ENCODE results near the gene ENAH. TPM values are rescaled to one million over a fixed set of nuclear protein-coding genes. Genes with fewer than 3 reads are reported as not detected.
"Not testable (repeated sequence)": the region's sequence is repeated elsewhere in the genome, so short reads cannot be mapped to it uniquely, and the experiment has no call there.

ENAH gene
- total RNA-seq, 4 donors from 2014 or later = 31.4 to 56.3 (median 45.3) TPM

GRCh38 chr1:225631021-225631663, 21.8 kb downstream of the ENAH start:
- 85 to 93% methylated on average over 6 of the region's 6 CpGs for WGBS, 2 donors
- H3K36me3 ChIP-seq = no peaks in the 10 kb centered on the region
- DNase-seq (ENCODE audit: low spot score in 2 of 2) = no peak
- H3K27ac ChIP-seq = no peak overlapping the region
- TF ChIP-seq EP300 (IDR thresholded peaks at IDR 0.05) (no peak), POLR2A (IDR thresholded peaks at IDR 0.05) (no peak), CTCF (IDR thresholded peaks at IDR 0.05) (no peak)
- H3K27me3 ChIP-seq = no peaks in the 10 kb centered on the region
- no peaks in the 10 kb centered on the region for H3K9me3 ChIP-seq
- peaks cover 0 to 19% (median 0%) of the 10 kb centered on the region in 4 donors for H3K4me1 ChIP-seq
- H3K4me3 ChIP-seq = no peak overlapping the region

GRCh38 chr1:225629483-225629882, 23.4 kb downstream of the ENAH start:
- no peaks in the 10 kb centered on the region for H3K27me3 ChIP-seq
- WGBS, 2 donors = 85 to 92% methylated on average over 3 of the region's 3 CpGs
- TF ChIP-seq EP300 (IDR thresholded peaks at IDR 0.05) (no peak), CTCF (IDR thresholded peaks at IDR 0.05) (no peak), POLR2A (IDR thresholded peaks at IDR 0.05) (no peak)
- H3K4me3 ChIP-seq = no peak overlapping the region
- peaks cover 0 to 20% (median 0%) of the 10 kb centered on the region in 4 donors for H3K4me1 ChIP-seq
- H3K36me3 ChIP-seq = no peaks in the 10 kb centered on the region
- no peak for DNase-seq (ENCODE audit: low spot score in 2 of 2)
- no peak overlapping the region for H3K27ac ChIP-seq
- no peaks in the 10 kb centered on the region for H3K9me3 ChIP-seq

- peaks cover 0 to 20% (median 0%) of the 10 kb centered on the region in 4 donors for H3K4me1 ChIP-seq
- 90 to 92% methylated on average over 13 of the region's 13 CpGs for WGBS, 2 donors
These were observed 24.1 kb downstream of the ENAH start for GRCh38 chr1:225628794-225629193.

GRCh38 chr1:225627304-225627947, 25.5 kb downstream of the ENAH start:
- no peaks in the 10 kb centered on the region for H3K9me3 ChIP-seq
- H3K4me3 ChIP-seq = no peak overlapping the region
- DNase-seq (ENCODE audit: low spot score in 2 of 2) = no peak
- no peak overlapping the region for H3K27ac ChIP-seq
- WGBS, 2 donors = 51 to 63% methylated on average over 2 of the region's 2 CpGs
- H3K27me3 ChIP-seq = no peaks in the 10 kb centered on the region
- H3K36me3 ChIP-seq = no peaks in the 10 kb centered on the region
- peaks cover 0 to 20% (median 0%) of the 10 kb centered on the region in 4 donors for H3K4me1 ChIP-seq
- TF ChIP-seq POLR2A (IDR thresholded peaks at IDR 0.05) (no peak), EP300 (IDR thresholded peaks at IDR 0.05) (no peak), CTCF (IDR thresholded peaks at IDR 0.05) (no peak)

More at GRCh38 chr1:225628794-225629193, 24.1 kb downstream of the ENAH start:
- H3K27ac ChIP-seq; H3K4me3 ChIP-seq; H3K9me3 ChIP-seq; DNase-seq (ENCODE audit: low spot score in 2 of 2); H3K27me3 ChIP-seq; H3K36me3 ChIP-seq: not testable (repeated sequence)

GRCh38 chr1:225626698-225627097, 26.2 kb downstream of the ENAH start:
- no peak overlapping the region for H3K27ac ChIP-seq

More at GRCh38 chr1:225626698-225627097, 26.2 kb downstream of the ENAH start:
- H3K4me1 ChIP-seq = peaks cover 0 to 20% (median 0%) of the 10 kb centered on the region in 4 donors
- 80 to 84% methylated on average over 2 of the region's 2 CpGs for WGBS, 2 donors
- no peaks in the 10 kb centered on the region for H3K9me3 ChIP-seq
- no peaks in the 10 kb centered on the region for H3K36me3 ChIP-seq
- no peaks in the 10 kb centered on the region for H3K27me3 ChIP-seq
- no peak for DNase-seq (ENCODE audit: low spot score in 2 of 2)
- H3K4me3 ChIP-seq = no peak overlapping the region
- no peak for TF ChIP-seq POLR2A (IDR thresholded peaks at IDR 0.05)
- TF ChIP-seq EP300 (IDR thresholded peaks at IDR 0.05) = no peak
- no peak for TF ChIP-seq CTCF (IDR thresholded peaks at IDR 0.05)
